HK-2 (cell line): ENCODE results near the gene GNE.
"Not testable (repeated sequence)": the region's sequence is repeated elsewhere in the genome, so short reads cannot be mapped to it uniquely, and the experiment has no call there.

Experiments
- DNase-seq: peaks from one replicate; pipeline ENCODE4 v3.0.0-alpha.2; 2018; ENCODE audit not compliant: unreplicated experiment

GNE gene

GRCh38 chr9:36208521-36209253 lies 49.6 kb downstream of the GNE start:
- no peak for DNase-seq

GRCh38 chr9:36207546-36208012 lies 50.7 kb downstream of the GNE start:
- no peak for DNase-seq

GRCh38 chr9:36207016-36207415 lies 51.2 kb downstream of the GNE start:
- no peak for DNase-seq

- no peak for DNase-seq
Measured at GRCh38 chr9:36204906-36205547, 53.2 kb downstream of the GNE start.

- no peak for DNase-seq
Measured at GRCh38 chr9:36194326-36195000, 63.8 kb downstream of the GNE start.

- no peak for DNase-seq
Measured at GRCh38 chr9:36193023-36193422, 65.2 kb downstream of the GNE start.

GRCh38 chr9:36192196-36192595 lies 66.1 kb downstream of the GNE start:
- DNase-seq: no peak

- DNase-seq: no peak
Measured at GRCh38 chr9:36191686-36192085, 66.6 kb downstream of the GNE start.

GRCh38 chr9:36191290-36191645 lies 67.0 kb downstream of the GNE start:
- DNase-seq: no peak

GRCh38 chr9:36190388-36191289 lies 67.6 kb downstream of the GNE start, which contains the start of gene CLTA:
Gene CLTA, plus strand, starts transcription at chr9:36190921. Its CDS starts 136 bp downstream, at chr9:36191057.
- peak; percentile 93 for DNase-seq

- no peak for DNase-seq
Measured at GRCh38 chr9:36189976-36190375, 68.3 kb downstream of the GNE start.

GRCh38 chr9:36188212-36188611 lies 70.0 kb downstream of the GNE start:
- no peak for DNase-seq

GRCh38 chr9:36187414-36187813 lies 70.8 kb downstream of the GNE start:
- no peak for DNase-seq

- DNase-seq: not testable (repeated sequence)
Measured at GRCh38 chr9:36180243-36180642, 78.0 kb downstream of the GNE start.

- DNase-seq: no peak
Measured at GRCh38 chr9:36177571-36177970, 80.7 kb downstream of the GNE start.

- not testable (repeated sequence) for DNase-seq
Measured at GRCh38 chr9:36176496-36176895, 81.8 kb downstream of the GNE start.

GRCh38 chr9:36175209-36175608 lies 83.0 kb downstream of the GNE start:
- DNase-seq: not testable (repeated sequence)

- no peak for DNase-seq
Measured at GRCh38 chr9:36174731-36175130, 83.5 kb downstream of the GNE start.

- no peak for DNase-seq
Measured at GRCh38 chr9:36174271-36174670, 84.0 kb downstream of the GNE start.

GRCh38 chr9:36173861-36174260 lies 84.4 kb downstream of the GNE start:
- no peak for DNase-seq

- no peak for DNase-seq
Measured at GRCh38 chr9:36170531-36170930, 87.7 kb downstream of the GNE start.

- DNase-seq: no peak
Measured at GRCh38 chr9:36169708-36170107, 88.5 kb downstream of the GNE start.
